HG02571 (cell line): ENCODE data around the gene OSCAR.

Experiments used
- ATAC-seq: cut with Tn5 transposase; IDR thresholded peaks from one replicate; pipeline ENCODE4 v1.9.1; 2021; ENCODE audit warnings: mild to moderate bottlenecking, moderate library complexity; ENCODE audit not compliant: unreplicated experiment

OSCAR gene, protein sequence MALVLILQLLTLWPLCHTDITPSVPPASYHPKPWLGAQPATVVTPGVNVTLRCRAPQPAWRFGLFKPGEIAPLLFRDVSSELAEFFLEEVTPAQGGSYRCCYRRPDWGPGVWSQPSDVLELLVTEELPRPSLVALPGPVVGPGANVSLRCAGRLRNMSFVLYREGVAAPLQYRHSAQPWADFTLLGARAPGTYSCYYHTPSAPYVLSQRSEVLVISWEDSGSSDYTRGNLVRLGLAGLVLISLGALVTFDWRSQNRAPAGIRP

DNA sequence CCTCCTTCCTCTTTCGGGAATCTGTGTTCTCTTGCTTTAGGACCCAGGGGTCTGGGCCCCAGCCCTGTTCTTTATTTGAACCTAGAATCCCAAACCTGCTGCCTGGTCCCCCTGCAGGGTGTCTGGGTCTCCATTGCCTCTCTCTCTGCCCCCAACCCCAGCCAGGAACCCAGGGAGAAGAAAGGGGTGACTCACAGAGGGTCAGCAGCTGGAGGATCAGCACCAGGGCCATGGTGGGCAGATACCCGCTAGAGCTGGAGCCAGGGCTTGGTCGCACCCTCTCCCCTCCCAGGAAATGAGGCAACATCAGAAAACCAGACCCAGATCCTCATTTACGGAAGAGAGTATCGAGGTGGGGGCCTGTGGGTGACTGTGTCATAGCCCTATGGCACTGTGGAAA lies at the start of gene OSCAR:
TSS of gene OSCAR (minus strand) at position 243 of the 400 bp plus-strand sequence. CDS start at position 232, 11 bp downstream.
- no peak for ATAC-seq

DNA sequence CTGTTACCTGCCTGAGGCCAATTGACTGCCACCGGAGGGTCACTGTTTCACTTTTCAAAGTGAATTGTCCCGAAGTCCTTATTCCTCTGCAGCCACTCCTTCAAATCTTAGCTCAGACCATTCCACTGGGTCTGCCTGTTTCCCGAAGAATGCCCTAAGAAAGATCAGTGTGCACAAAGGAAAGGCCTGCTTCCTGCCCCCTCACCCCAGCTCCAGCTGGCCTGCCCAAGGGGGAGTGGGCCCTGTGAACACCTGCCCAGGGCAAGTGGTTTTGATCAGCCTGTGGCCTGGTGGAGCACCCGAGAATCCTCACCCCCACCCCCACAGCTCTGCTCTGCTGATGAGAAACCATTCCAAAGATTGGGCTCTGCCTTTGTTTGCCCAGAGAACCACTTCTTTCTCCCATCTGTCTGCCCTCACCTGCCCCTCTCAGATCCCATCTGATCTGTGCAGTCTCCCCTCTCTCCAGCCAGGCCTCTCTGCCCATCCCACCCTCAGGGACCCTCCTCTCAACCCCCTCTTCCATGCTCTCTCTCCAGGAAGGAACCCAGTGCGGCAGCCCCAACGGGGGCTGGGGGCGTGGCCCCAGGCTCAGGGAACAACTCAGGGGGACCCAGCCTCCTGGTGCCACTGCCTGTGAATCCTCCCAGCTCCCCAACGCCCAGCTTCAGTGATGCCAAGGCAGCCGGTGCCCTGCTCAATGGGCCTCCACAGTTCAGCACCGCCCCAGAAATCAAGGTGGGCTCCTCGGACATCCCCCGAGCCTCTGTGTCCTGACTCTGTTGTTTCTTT lies 48.6 kb upstream of the OSCAR start:
- ATAC-seq = no peak

DNA sequence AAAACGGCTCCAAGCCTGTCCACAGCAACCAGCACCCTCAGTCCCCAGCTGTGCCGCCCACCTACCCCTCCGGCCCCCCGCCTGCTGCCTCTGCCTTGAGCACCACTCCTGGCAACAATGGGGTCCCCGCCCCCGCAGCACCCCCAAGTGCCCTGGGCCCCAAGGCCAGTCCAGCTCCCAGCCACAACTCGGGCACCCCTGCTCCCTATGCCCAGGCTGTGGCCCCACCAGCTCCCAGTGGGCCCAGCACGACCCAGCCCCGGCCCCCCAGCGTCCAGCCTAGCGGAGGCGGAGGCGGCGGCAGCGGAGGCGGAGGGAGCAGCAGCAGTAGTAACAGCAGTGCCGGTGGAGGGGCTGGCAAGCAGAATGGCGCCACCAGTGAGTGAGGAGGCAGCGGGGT lies 47.6 kb upstream of the OSCAR start:
- no peak for ATAC-seq

DNA sequence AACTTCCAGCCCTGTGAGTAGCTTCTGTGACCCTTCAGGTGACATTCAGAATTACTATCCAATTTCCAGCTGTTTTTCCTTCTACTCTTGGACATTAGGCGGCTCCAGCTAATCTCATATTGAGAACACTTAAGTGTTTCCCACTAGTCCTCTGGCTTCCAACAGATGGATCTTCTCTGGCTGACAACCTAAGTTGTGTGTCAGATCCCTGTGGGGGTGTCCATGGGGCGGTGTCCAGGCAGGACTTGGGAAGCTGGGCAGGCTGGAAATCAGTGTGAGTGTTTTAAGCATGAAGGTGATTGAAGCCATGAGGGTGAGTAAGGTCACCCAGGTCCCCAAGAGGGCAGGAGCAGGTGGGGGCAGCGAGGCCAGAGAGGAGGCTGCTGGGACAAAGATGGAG lies 47.1 kb upstream of the OSCAR start:
- no peak for ATAC-seq

DNA sequence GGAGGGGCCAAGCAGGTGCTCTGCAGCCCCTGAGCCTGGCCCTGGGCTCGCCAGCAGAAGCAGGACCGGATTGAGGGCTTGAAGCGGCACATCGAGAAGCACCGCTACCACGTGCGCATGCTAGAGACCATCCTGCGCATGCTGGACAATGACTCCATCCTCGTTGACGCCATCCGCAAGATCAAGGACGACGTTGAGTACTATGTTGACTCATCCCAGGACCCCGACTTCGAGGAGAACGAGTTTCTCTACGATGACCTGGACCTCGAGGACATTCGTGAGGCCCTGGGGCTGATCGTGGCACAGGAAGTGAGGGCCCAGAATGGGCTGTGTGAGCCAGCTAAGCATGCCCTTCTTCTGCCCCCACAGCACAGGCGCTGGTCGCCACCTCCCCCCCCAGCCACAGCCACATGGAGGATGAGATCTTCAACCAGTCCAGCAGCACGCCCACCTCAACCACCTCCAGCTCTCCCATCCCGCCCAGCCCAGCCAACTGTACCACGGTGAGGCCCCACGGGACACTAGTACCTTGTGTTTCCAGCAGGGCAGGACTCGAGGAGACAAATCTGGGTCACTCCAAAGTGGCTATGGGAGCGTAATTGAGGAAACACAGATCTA lies 45.0 kb upstream of the OSCAR start:
- ATAC-seq = no peak

DNA sequence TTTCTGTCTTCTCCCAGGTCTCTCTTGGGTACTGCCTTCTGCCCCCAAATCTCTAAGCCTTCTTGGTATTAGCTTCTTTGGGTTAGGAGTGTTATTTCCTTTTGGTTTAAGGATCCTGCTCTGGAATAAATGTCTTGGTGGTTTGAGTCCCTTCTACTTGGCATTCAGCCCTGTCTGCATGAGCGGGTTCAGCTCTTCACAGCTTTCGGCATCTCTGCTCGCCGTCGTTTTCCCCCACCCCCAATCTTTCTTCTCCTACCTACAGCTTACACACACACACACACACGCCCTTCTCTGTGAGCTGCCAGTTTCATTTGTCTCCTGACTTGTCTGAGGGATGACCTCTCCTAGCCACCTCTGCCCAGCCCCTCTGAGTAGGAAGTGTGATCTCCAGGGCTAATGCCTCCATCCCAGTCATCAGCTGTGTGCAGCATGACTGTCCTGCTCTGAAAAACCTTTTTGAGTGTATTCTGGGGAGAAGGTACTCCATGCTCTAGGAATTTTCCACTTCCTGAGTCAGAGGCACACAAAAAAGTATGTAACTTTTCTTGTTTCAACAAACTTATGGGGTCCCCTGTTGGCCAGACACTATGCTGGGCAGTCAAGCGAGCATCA lies 41.7 kb upstream of the OSCAR start:
- ATAC-seq = no peak

DNA sequence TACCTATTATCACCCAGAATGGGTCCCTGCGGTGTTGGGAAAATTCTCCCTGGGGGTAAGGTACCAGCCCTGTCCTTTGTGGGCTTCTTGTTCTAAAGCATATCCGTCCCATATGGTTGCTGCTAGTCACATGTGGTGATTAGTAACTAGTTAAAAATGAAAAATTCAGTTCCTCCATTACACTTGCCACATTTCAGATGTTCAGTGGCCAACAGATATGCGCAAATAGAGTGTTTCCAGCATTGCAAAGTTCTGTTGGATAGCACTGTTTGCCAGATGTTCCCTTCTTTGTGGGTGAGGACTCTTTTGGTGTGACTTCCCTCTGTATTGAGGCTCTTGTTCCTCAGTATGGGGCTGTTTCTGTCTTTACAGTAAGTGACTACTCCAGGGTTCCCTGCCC lies 40.8 kb upstream of the OSCAR start:
- ATAC-seq = no peak

DNA sequence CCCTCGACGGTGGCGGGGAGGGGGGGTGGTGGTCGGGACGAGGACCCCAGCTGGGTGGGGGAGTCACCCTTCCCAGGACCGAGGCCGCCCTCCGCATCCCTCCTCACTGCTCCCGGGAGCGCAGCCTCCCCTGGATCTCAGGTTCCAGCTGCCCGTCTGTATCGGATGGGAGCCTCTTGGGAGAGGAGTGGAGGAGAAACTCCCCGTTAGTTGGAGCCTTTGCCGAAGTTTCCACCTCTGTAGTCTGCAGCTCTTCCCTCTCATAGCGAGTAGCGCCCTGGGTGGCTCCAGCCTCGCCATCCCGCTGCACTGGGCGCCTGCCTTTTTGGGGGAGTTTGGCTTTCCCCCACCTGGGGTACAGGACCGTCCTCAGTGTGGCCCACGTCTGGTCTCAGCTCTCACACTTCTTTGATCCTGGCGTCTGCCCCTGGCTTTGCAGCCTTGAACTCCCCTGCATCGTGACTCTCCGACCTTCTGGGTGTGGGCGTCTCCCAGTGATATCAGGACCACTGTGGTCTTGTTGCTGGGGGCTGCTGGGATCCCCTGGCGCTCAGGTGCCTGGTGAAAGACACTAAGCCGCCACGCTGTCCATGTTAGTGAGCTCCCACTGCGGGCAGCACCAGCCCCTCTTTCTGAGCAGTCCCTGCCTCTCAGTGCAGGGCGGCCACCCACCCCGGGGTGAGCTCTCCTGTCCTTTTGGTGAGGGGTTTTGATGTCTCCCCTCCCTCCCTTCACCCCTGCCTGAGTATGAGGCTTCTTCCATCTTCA lies 38.1 kb upstream of the OSCAR start:
- no peak for ATAC-seq

DNA sequence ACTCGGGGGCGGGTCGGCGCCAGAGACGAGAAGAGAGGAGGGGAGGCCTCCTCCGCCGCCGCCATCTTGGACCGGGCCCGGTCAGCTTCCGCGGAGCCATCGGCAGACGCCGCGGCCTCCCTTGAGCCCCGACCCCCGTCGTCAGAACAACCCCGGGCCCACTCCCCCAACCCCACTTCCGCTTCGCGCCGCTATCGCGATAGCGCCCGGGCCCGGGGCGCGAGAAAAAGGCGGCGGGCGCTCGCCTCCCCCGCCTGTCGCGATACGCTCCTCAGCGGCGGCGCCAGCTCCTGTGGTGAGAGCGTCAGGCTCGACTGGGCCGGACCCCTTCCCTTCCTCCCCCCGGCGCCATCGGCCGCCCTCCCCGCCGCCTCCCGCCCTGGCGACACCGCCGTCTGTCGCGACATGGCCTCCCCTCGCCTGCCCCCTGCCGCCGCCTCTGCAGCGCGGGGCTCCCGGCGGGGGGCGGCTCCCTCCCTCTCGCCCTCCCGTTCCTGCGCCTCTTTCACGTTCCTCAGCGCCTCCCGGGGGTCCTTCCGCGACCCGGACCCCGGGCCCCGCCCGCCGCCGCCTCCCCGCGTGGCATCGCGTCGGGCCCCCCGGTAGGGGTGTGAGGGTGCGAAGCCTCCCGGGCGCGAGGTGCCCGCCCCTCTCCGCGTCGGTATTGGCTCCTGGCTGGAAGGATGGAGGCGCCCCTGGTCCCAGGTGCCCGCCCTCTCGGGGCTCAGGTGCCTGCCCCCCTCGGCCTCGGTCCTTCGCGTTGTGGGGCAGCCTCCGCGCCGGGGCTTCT lies 37.3 kb upstream of the OSCAR start, which contains the start of gene CNOT3:
TSS of gene CNOT3 (plus strand) at position 64 of the 790 bp plus-strand sequence. CDS start 5,217 bp downstream, outside the sequence.
- no peak for ATAC-seq

DNA sequence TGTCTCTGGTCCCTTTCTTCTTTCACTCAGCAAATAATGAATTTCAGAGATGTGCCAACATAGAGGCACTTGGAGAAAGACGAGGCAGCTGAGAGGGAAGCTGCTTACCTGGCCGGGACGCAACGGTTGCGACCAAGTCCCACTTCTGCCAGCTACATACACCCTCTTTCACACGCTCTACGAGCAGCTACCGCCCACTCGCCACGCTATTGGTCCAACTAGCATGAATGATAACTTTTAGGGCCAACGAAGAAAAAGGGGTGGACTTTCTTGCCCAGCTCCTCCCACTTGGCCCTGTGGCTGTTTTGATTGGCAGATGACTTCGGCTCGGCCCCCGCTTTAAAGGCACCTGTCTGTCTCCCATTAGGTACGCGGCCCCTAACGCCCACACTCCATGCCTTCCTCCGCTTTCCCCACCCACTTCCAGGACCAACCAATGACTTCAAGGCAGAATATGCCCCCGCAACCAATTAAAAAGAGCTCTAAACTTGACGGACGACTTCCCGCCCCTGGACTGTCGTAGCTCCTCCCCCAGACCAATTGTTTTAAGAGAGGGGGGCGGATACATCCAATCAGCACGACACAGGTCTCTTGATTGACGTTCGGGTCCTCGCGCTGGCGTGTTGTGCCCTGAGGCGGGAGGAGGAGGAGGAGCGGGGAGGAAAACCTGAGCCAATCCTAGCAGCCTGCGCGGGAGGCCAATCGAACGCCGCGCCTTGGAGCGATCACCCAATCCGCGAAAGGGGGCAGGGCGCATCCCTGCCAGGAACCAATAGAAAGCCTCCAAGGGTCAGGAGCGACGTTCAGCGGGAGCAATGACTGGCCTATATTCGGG lies 36.5 kb upstream of the OSCAR start:
- peak; percentile 74 for ATAC-seq

DNA sequence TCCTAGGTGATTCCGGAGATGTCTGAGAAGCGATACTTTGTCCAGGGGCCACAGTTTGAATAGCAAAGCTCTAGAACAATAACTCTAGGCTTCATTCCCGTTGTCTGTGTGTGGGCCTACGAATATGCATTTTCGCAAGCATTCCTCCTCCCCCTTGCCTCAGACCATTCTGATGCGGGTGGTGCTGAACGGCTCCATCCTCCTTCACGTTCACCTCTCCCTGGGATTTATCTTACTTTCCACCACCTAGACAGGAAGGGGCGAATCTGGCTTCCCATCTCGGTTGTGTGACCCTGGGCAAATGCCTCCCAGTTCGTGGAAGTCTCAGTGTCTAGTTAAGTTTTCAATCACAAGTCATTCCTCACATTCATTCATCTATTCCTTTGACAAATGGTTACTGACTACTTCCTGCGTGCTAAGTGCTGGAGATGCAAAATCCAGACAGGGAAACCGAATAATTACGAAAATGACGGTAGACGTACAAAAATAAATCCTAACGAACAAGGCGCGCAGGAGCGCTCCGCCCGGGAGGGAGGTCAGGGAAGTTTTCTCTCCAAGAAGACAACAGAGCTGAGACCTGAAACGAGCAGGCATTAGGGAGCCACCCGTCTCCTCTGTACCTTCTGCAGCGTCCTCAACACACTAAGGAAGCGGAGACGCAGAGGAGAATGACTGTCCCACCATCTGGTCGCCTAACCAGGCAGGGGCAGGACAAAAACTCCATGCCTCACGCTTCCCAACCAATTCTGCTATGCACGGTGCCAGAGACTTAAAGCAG lies 35.7 kb upstream of the OSCAR start:
- no peak for ATAC-seq

DNA sequence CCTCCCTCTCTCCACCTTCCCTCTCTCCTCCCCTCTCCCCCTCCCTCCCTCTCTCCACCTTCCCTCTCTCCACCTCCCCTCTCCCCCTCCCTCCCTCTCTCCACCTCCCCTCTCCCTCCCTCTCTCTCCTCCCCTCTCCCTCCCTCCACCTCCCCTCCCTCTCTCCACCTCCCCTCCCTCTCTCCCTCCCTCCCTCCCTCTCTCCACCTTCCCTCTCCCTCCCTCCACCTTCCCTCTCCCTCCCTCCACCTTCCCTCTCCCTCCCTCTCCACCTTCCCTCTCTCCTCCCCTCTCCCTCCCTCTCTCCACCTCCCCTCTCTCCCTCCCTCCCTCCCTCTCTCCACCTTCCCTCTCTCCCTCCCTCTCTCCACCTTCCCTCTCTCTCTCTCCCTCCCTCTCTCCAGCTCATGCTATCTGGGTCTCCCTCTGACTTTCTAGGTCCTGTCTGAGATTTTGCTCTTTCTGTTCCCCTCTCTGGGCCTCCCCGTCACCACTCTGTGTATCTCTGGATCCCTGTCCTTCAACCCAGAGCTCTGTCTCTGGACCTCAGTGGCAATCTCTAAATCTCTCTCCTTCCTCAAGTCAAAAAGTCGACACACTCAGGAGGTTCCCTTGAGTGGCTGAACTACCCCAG lies 33.5 kb upstream of the OSCAR start:
- ATAC-seq = no peak

DNA sequence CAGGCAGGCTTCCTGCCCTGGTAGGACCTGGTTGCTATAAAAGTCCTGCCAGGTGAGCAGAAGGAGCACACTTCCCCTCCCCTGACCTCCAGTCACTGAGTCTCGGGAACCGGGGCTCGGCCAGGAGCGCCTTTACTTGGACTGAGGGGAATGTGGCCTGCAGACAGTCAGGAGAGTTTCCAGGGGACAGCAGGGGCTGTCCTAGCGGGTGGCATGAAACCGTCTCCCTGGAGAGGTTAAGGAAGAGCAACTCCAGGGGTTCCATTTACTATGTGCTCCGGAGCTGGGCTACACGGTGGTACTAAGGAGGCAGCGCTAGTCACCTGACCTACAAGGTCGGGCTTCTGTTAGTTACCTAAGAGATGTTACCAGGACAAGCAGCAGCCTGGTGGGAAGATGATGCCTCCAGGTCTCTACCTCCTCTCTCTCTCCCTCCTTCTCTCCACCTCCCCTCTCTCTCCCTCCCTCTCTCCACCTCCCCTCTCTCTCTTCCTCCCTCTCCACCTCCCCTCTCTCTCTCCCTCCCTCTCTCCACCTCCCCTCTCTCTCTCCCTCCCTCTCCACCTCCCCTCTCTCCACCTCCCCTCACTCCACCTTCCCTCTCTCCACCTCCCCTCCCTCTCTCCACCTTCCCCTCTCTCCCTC lies 32.8 kb upstream of the OSCAR start:
- ATAC-seq = no peak

DNA sequence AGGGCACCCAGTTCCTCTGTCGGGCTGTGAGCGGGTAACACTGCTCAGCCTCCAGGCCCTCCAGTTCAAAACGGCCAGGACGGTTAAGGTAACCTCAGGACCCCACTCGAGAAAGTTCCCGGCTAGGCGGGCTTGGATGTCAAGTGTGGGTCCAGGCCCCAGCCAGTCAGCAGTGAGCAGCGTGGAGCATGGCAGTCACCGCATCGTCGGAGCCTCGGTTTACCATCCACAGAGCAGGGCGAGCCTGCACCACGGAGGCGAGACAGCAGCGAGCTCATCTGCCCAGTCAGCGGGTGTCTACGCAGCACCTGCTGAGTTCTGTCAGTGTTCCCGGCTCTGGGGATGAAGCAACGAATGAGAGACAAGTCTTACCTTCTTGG lies 29.0 kb upstream of the OSCAR start:
- ATAC-seq = no peak

DNA sequence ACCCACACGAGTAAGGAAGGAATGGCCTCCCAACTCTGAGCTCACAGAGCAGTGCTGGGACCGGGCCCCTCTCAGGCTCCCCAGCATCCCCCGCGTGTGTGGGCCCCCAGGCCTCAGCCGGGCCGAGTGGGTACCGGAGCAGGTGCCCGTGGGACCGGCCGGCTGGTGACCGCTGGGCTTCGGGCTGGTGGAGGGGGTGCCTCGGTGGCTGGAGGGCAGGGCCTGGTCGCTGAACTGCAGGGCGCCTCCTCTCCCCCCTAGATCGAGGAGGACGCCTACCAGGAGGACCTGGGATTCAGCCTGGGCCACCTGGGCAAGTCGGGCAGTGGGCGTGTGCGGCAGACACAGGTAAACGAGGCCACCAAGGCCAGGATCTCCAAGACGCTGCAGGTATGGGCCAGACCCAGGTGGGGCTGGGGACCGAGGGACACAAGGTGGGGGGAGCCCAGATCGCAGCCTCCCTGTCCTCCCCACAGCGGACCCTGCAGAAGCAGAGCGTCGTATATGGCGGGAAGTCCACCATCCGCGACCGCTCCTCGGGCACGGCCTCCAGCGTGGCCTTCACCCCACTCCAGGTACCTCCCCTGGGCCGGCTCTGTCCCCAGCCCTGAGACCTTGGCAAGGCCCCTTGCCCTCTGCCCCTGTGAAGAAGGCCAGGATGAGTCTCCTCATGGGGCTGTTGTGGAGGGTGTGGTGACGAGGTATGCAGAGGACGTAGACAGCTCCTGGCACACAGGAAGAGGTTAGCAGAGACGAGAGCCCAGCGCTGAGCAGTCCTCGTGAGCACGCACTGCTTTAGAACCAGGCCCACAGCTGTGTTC lies 28.4 kb upstream of the OSCAR start:
- no peak for ATAC-seq

DNA sequence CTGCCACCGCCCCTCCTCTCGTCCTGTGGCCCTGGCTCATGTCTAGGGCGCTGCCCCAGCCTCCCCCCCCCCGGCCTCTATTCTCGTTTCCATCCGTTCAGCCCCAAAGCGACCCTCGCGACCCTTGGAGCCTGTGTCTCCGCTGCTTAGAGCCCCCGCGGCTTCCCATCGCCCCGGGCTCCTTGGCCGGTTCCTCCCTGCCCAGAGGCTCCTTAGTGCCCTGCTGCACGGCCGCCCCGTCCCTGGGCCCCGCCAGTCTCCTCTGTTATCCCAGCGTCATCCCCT lies 27.8 kb upstream of the OSCAR start:
- no peak for ATAC-seq
